GM12874 (cell line): ENCODE data around the gene SPACA7.

Experiments
- TF ChIP-seq, protein P1 (sequence below): IDR thresholded peaks from 2 replicates; pipeline ENCODE4 v1.5.1; 2011; ENCODE audit warnings: low read depth, mild to moderate bottlenecking, control low read depth, low read length, moderate library complexity; ENCODE audit not compliant: insufficient read depth

The SPACA7 gene

DNA sequence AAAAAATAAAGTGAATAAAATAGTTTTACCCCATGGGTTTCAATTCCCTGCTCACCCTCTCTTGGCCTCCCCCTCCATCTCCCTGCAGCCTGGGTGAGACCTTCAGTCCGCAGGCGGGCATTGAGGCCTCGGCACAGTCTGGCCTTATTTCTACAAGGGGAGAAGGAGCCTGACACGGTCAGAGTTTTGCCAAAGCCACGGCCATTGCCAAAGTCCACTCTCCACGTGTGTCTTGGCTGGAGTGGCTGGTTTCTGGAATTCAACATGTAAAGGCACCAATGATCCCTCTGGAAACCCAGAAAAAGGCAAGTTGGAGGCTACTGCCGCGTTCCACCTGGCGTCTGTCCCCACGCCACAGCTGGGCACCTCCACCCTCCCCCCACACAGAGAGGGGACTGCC, 43.4 kb upstream of the SPACA7 start:
- TF ChIP-seq, protein P1, sequence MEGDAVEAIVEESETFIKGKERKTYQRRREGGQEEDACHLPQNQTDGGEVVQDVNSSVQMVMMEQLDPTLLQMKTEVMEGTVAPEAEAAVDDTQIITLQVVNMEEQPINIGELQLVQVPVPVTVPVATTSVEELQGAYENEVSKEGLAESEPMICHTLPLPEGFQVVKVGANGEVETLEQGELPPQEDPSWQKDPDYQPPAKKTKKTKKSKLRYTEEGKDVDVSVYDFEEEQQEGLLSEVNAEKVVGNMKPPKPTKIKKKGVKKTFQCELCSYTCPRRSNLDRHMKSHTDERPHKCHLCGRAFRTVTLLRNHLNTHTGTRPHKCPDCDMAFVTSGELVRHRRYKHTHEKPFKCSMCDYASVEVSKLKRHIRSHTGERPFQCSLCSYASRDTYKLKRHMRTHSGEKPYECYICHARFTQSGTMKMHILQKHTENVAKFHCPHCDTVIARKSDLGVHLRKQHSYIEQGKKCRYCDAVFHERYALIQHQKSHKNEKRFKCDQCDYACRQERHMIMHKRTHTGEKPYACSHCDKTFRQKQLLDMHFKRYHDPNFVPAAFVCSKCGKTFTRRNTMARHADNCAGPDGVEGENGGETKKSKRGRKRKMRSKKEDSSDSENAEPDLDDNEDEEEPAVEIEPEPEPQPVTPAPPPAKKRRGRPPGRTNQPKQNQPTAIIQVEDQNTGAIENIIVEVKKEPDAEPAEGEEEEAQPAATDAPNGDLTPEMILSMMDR = no peak

DNA sequence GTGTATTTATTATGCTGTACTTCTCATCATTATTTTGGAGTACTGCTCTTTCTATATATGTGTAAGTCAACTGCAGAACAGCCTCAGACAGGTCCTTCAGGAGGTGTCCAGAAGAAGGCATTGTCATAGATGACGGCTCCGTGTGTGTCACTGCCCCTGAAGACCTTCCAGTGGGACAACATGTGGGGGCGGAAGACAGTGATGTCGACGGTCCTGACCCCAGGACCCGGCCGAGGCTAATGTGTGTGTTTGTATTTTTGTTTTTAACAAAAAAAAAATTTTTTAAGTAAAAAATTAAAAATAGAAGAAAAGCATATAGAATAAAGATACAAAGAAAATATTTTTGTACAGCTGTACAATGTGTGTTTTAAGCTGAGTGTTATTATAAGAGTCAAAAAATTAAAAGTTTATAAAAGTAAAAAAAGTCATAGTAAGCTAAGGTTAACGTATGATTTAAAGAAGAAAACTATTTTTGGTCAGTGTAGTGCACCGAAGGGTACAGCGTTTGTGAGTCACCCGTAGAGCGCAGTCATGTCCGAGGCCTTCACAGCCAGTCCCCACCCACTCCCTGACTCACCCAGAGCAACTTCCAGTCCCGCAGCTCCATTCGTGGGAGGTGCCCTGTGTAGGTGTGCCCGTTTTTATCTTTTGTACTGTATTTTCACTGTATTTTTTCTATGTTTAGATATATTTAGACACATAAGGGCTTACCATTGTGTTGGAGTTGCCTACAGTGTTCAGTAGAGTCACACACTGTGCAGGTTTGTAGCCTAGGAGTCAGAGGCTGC, 42.2 kb upstream of the SPACA7 start:
- TF ChIP-seq, protein P1 = no peak

DNA sequence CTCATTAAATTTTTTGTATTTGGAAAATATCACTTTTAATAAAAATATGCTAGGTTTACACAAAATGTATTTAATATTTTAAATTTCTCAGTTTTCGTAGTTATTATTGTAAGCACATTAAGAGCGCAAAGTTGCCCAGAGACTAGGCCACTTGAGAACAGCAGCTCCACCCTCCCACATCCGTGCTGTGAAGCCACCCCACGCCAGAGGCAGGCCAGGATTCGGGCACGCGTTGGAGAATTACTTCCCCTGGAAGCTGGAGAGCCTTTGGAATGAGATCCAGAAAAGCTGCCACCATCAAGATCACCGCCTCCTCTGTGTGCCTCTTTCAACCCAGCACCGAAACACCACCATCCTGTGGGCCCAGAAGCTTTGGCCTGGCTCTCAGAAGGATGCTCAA, 41.0 kb upstream of the SPACA7 start:
- TF ChIP-seq, protein P1 = no peak

- TF ChIP-seq, protein P1 = no peak
These were observed 34.7 kb upstream of the SPACA7 start for GRCh38 chr13:112341446-112341845.

DNA sequence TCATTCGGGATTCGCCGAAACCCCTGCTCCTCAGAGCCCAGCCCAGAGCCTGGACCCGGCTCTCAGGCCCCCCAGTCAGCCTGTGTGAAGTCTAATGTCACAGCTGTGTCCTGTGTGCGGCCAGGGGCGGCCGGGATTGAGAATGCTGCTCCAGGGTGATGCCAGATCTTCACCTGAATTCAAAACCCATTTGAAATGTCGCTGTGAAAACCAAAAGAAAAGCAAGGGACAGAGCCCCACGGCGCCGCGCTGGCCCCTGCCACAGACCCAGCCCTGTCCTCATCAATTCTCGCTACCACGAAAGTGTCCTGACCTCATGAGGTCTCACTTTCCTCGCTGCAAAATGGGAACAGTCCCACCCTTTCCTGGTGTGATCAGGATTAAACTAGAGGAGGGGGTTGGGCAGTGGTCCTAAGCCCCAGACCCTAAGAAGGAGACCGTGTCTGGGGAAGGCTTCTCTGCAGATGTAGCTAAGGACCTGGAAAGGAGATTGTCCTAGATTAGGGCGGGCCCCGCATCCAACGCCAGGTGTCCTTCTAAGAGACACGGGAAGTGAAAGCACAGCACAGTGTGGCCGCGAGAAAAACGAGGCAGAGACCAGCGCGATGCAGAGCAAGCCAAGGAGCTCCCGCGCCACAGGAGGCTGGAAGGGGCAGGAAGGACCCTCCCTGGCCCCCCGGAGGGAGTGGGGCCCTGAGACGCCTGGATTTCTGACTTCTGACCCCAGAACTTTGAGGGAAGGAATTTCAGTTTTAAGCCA, 34.0 kb upstream of the SPACA7 start:
- TF ChIP-seq, protein P1 = no peak

DNA sequence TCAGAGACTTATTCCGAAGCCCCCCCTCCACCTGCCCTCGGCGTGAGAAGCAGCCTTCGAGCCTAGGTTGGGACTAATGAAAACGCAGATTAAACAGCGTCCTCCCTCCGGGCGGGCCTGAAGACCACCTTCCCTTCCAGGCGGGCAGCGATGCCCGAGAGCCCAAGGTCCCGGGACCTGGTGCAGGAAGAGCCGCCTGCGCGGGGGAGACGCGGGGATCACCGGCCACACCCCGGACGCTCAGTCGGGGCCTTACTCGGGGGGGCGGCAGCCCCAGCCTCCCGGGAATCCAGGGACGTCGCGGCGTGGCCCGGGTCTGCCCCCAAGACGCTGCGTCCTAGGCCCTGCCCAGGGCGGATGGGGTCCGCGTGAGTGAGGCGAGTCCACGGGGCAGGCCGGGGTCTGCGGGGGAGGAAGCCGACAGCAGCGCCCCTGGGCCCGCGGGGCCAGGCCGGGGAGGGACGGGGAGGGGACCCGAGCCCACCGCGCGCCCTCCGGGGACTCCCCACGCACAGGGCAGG, 33.3 kb upstream of the SPACA7 start:
- TF ChIP-seq, protein P1 = no peak

DNA sequence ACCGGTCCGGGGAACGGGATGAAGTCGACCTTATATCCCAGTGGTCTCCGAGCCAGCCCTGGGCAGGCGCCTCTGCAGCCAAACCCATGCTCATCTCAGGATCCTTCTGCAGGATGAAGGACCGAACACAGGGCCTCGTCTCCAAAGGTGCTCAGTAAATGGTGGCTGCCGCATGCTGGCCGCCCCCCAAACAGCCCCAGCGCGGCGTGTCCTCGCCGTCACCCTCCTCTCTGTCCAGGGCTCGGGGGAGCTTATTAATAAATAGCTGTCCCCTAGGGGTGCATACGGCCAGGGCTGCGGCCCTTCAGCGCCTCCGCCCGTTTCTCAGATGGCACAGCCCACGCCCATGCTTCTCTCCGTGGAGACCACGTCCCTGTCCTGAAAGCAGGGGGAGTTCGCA, 32.6 kb upstream of the SPACA7 start:
- TF ChIP-seq, protein P1 = no peak
